ENCODE data around the gene RFX6. TPM values are rescaled to one million over a fixed set of nuclear protein-coding genes. Genes with fewer than 3 reads are reported as not detected.
A peak's percentile ranks its signal among the peaks of the same experiment; 100 is the strongest.
"Not testable (repeated sequence)": the region's sequence is repeated elsewhere in the genome, so short reads cannot be mapped to it uniquely, and the experiment has no call there.

Gene RFX6
- 1 to 10 TPM in 1 of 2 donors, under 1 TPM in 1; 0.22 to 1.2 TPM for total RNA-seq
- 0.32 TPM for polyA plus RNA-seq (2013, experiment 1 of 2)
- 0.25 TPM for polyA plus RNA-seq (2013, experiment 2 of 2)
- long read RNA-seq, experiment 1, result 0 reads
- long read RNA-seq, experiment 2, partial matches to known transcripts, result 0 of 3 reads
- long read RNA-seq, experiment 2, other reads (novel, unspliced or antisense), result 0 of 3 reads
- long read RNA-seq, experiment 3, partial matches to known transcripts, result 0 of 2 reads
- long read RNA-seq, experiment 3, other reads (novel, unspliced or antisense), result 1 of 2 reads
- long read RNA-seq, experiment 4, result 0 reads

- 0 to 1% methylated on average over 27 to 73 of the region's 73 CpGs for WGBS, 2 experiments (ENCODE audit: insufficient coverage in 1 of 2, insufficient read length in 1 of 2)
Measured at GRCh38 chr6:116876635-116877611, at the start of gene RFX6. Gene RFX6 (plus strand): TSS chr6:116877242. CDS start chr6:116877276, 34 bp downstream.

DNA sequence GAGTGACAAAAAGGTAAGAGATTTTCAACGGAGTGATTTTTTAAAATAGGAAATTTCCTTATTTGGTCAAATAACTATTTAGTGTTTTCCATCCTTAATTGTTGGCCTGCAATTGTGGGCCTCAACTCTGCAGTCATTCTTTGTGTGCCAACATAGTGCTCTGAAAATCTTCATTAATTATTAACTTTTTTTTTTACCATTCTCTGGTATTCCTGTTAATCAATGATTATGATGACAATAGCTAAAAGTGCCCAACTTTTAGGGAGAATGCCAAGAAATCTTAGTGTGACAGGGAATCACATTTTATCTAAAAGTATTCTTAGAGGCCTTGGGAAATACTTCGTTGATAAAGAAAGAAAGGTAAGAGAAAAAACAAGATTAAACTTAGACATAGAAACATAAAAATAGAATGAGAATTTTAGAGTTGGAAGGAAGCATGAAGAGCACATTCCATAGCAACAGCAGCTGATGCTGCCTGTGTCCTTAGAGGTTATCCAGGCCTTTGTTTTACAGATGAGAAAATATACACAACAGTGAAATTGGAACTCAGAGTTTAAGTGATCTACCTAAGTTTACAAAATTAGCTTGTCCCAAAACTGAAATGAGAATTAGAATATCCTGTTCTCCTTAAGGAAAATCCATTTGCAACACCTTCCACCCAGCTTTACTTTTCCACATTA lies 49.3 kb upstream of the RFX6 start:
- WGBS, 2 experiments (ENCODE audit: insufficient coverage in 1 of 2, insufficient read length in 1 of 2), result 61 to 67% methylated on average over 1 to 2 of the region's 2 CpGs
- H3K9me3 ChIP-seq (ENCODE audit: control insufficient read depth, low read length), result peaks cover 5% of the 10 kb centered on the region
- Mint-ChIP-seq H3K4me3 (no peak overlapping the region), H3K36me3 (ENCODE audit: low read depth) (no peaks in the 10 kb centered on the region), H3K9me3 (peaks cover 14% of the 10 kb centered on the region), H3K27ac (peak overlapping the region; percentile 71), H3K4me1 (peaks cover 5% of the 10 kb centered on the region), H3K27me3 (ENCODE audit: insufficient read depth) (no peaks in the 10 kb centered on the region)
- H3K27me3 ChIP-seq (ENCODE audit: control insufficient read depth, insufficient read depth, low read length, poor library complexity, severe bottlenecking), result no peaks in the 10 kb centered on the region
- H3K36me3 ChIP-seq (ENCODE audit: control insufficient read depth, insufficient read depth, low read length), result no peaks in the 10 kb centered on the region
- no peak overlapping the region for H3K4me3 ChIP-seq (ENCODE audit: low read length)
- H3K9ac ChIP-seq (ENCODE audit: extremely low read depth, low read length, poor library complexity, severe bottlenecking), result no peak overlapping the region
- TF ChIP-seq CTCF (conservative IDR thresholded peaks at IDR 0.05), result no peak
- DNase-seq, result no peak
- no peaks in the 10 kb centered on the region for H3K4me1 ChIP-seq (ENCODE audit: control insufficient read depth, insufficient read depth, low read length)
- H3K27ac ChIP-seq (ENCODE audit: low read depth, low read length), result no peak overlapping the region

More at GRCh38 chr6:116876635-116877611, at the start of gene RFX6:
- Histone ChIP-seq H3K4me1 (ENCODE audit: control insufficient read depth, insufficient read depth, low read length) (peaks cover 4% of the 10 kb centered on the region), H3K4me3 (ENCODE audit: low read length) (peak within 1 kb of the TSS; percentile 79), H3K9me3 (ENCODE audit: control insufficient read depth, low read length) (peaks cover 11% of the 10 kb centered on the region), H3K27me3 (ENCODE audit: control insufficient read depth, insufficient read depth, low read length, poor library complexity, severe bottlenecking) (peaks cover 74% of the 10 kb centered on the region), H3K36me3 (ENCODE audit: control insufficient read depth, insufficient read depth, low read length) (no peaks in the 10 kb centered on the region), H3K27ac (ENCODE audit: low read depth, low read length) (no peak within 1 kb of the TSS), H3K9ac (ENCODE audit: extremely low read depth, low read length, poor library complexity, severe bottlenecking) (no peak within 1 kb of the TSS)
- peak; percentile 85 for DNase-seq
- H3K27me3 Mint-ChIP-seq (ENCODE audit: insufficient read depth), result peaks cover 55% of the 10 kb centered on the region
- peaks cover 7% of the 10 kb centered on the region for H3K4me1 Mint-ChIP-seq
- peak within 1 kb of the TSS; percentile 66 for H3K4me3 Mint-ChIP-seq
- no peaks in the 10 kb centered on the region for H3K36me3 Mint-ChIP-seq (ENCODE audit: low read depth)
- no peak within 1 kb of the TSS for H3K27ac Mint-ChIP-seq
- no peak for TF ChIP-seq CTCF (conservative IDR thresholded peaks at IDR 0.05)
- H3K9me3 Mint-ChIP-seq, result peaks cover 11% of the 10 kb centered on the region

DNA sequence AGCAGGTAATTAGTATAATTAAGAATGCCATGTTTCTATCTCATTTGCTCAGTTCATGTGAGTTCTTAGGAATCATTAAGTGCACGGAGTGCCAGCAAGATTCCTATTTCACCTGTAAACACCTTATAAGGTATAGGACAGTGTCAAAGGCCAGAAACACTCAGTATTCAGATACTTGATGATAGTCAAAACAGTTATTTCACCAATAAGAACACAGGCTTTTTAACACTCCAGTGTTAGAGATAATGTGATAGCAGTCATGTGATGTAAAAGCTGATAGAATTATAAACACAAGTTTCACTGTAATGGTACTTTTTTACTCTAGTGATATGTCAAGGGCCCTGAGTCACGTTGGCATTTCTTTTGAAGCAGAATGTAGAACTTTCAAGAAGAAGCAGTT lies 48.1 kb upstream of the RFX6 start, which contains the start of gene GPRC6A:
TSS of gene GPRC6A (minus strand) at position 101 of the 400 bp plus-strand sequence. CDS start at position 31, 70 bp downstream.
- no peak within 1 kb of the TSS for H3K4me3 ChIP-seq (ENCODE audit: low read length)
- 89 to 100% methylated on average over 1 to 2 of the region's 2 CpGs for WGBS, 2 experiments (ENCODE audit: insufficient coverage in 1 of 2, insufficient read length in 1 of 2)
- no peaks in the 10 kb centered on the region for H3K4me1 ChIP-seq (ENCODE audit: control insufficient read depth, insufficient read depth, low read length)
- Mint-ChIP-seq H3K27me3 (ENCODE audit: insufficient read depth) (no peaks in the 10 kb centered on the region), H3K4me3 (no peak within 1 kb of the TSS), H3K27ac (peak within 1 kb of the TSS; percentile 71), H3K36me3 (ENCODE audit: low read depth) (no peaks in the 10 kb centered on the region), H3K9me3 (peaks cover 3% of the 10 kb centered on the region), H3K4me1 (peaks cover 5% of the 10 kb centered on the region)
- H3K27me3 ChIP-seq (ENCODE audit: control insufficient read depth, insufficient read depth, low read length, poor library complexity, severe bottlenecking), result no peaks in the 10 kb centered on the region
- TF ChIP-seq CTCF (conservative IDR thresholded peaks at IDR 0.05), result no peak
- no peak for DNase-seq
- no peaks in the 10 kb centered on the region for H3K9me3 ChIP-seq (ENCODE audit: control insufficient read depth, low read length)
- H3K27ac ChIP-seq (ENCODE audit: low read depth, low read length), result no peak within 1 kb of the TSS
- no peaks in the 10 kb centered on the region for H3K36me3 ChIP-seq (ENCODE audit: control insufficient read depth, insufficient read depth, low read length)
- H3K9ac ChIP-seq (ENCODE audit: extremely low read depth, low read length, poor library complexity, severe bottlenecking), result no peak within 1 kb of the TSS

DNA sequence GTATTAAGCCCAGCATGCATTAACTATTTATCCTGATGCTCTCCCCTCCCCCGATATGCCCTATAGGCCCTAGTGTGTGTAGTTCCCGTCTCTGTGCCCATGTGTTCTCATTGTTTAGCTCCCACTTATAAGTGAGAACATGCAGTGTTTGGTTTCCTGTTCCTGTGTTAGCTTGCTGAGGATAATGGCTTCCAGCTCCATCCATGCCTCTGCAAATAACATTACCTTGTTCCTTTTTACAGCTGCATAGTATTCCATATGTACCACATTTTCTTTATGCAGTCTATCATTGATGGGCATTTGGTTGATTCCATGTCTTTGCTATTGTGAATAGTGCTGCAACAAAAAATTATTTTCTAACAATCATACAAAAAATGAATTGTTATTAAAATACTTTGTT lies 42.5 kb upstream of the RFX6 start:
- not testable (repeated sequence) for H3K4me1 Mint-ChIP-seq; H3K9me3 Mint-ChIP-seq; H3K4me3 ChIP-seq (ENCODE audit: low read length); H3K27me3 ChIP-seq (ENCODE audit: control insufficient read depth, insufficient read depth, low read length, poor library complexity, severe bottlenecking); DNase-seq; H3K4me1 ChIP-seq (ENCODE audit: control insufficient read depth, insufficient read depth, low read length); H3K36me3 Mint-ChIP-seq (ENCODE audit: low read depth); H3K27me3 Mint-ChIP-seq (ENCODE audit: insufficient read depth); H3K4me3 Mint-ChIP-seq; H3K36me3 ChIP-seq (ENCODE audit: control insufficient read depth, insufficient read depth, low read length); H3K27ac ChIP-seq (ENCODE audit: low read depth, low read length); H3K27ac Mint-ChIP-seq; H3K9ac ChIP-seq (ENCODE audit: extremely low read depth, low read length, poor library complexity, severe bottlenecking); H3K9me3 ChIP-seq (ENCODE audit: control insufficient read depth, low read length)
- 96 to 100% methylated on average over 2 of the region's 2 CpGs for WGBS, 2 experiments (ENCODE audit: insufficient coverage in 1 of 2, insufficient read length in 1 of 2)
